DMS114 treated with DMSO at 0.1 percent for 48 hours (cell line): ENCODE data around the gene L1TD1.
"Not testable (repeated sequence)": the region's sequence is repeated elsewhere in the genome, so short reads cannot be mapped to it uniquely, and the experiment has no call there.

ENCODE experiments used
- DNase-seq: peaks from one replicate; lab custom pipeline; 2025; ENCODE audit not compliant: unreplicated experiment; lab: John Stamatoyannopoulos, UW

L1TD1 gene, protein sequence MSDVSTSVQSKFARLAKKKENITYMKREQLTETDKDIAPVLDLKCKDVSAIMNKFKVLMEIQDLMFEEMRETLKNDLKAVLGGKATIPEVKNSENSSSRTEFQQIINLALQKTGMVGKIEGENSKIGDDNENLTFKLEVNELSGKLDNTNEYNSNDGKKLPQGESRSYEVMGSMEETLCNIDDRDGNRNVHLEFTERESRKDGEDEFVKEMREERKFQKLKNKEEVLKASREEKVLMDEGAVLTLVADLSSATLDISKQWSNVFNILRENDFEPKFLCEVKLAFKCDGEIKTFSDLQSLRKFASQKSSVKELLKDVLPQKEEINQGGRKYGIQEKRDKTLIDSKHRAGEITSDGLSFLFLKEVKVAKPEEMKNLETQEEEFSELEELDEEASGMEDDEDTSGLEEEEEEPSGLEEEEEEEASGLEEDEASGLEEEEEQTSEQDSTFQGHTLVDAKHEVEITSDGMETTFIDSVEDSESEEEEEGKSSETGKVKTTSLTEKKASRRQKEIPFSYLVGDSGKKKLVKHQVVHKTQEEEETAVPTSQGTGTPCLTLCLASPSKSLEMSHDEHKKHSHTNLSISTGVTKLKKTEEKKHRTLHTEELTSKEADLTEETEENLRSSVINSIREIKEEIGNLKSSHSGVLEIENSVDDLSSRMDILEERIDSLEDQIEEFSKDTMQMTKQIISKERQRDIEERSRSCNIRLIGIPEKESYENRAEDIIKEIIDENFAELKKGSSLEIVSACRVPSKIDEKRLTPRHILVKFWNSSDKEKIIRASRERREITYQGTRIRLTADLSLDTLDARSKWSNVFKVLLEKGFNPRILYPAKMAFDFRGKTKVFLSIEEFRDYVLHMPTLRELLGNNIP

DNA sequence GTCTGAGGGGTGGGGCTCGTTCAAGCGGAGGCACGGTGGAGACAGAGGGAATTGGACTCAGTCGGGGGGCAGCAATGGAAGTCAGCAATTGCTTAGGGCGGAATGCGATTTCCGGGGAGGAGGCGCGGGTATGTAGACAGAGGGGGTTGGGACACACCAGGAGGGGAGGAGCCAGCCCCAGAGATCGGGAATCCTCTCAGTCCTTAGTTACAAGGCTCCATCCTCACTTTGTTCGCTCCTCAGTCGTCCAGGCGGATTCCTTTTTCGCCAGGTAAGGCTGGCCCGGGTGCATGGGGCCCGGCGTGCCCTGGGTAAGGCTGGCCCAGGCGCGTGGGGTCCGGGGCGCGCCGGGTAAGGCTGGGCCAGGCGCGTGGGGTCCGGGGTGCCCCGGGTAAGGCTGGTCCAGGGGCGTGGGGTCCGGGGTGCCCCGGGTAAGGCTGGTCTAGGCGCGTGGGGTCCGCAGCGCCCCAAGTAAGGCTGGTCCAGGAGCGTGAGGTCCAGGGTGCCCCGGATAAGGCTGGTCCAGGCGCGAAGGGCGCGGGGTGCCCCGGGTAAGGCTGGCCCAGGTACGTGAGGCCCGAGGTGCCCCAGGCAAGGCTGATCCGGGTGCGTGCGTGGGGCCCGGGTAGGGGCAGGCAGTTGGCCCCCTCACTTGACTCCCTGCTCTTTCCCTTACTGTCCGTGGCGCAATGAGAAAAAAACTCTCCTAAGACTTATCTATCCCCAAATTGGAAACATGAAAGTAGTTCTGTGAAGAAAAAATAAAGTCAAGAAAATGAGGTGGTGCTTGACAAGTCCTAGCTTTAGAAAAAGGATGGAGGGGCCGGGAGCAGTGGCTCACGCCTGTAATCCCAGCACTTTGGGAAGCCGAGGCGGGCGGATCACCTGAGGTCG is at the start of gene L1TD1:
Gene L1TD1, plus strand, starts transcription at position 199 of the 894 bp plus-strand sequence. CDS start 11,780 bp downstream, outside the sequence.
- no peak for DNase-seq

DNA sequence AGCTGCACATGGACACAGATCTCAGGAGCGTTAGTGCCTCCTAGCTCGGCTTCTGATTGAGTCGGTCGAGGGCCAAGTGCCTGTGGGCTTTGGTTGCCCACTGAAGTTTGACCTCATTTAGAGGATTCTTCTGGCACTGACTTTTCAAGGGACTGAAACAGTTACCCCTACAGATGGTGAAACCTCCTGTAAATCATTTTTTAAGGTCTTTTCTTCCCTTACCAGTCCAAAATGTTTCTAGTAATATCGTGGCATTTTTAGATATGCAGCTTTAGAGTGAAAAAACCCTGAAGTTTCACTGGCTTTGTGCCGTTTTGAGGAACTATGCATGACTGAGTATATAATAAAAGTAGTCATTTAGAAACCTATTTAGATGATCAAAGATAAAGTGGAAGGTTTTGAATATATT is 34.7 kb upstream of the L1TD1 start:
- no peak for DNase-seq

DNA sequence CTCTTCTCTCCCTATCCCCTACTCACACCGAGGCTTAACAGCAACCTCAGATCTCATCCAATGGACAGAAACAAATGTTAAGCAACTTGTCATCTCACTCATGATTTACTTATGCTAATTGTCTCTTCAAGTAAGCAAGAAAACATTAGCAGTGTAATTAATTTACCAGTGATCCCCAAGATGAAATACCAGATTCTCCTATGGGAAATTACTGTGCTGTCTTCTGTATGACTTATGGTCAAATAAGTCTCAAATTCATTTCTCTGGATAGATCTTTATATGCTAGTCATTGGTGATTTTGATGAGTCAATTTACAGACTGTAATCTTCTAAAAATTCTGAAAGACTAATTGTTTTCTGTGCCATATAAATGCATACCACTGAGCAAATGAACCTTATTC is 32.9 kb upstream of the L1TD1 start:
- DNase-seq, result no peak

DNA sequence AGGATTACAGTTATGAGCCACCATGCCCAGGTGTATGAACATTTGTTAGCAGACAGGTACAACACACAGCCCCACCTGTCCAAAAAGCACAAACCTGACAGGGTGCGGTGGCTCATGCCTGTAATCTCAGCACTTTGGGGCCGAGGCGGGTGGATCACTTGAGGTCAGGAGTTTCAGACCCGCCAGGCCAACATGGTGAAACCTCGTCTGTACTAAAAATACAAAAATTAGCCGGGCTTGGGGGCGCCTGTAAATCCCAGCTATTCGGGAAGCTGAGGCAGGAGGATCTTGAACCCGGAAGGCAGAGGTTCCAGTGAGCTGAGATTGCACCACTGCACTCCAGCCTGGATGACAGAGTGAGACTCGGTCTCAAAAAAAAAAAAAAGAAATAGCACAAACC is 24.3 kb upstream of the L1TD1 start:
- DNase-seq, result not testable (repeated sequence)

DNA sequence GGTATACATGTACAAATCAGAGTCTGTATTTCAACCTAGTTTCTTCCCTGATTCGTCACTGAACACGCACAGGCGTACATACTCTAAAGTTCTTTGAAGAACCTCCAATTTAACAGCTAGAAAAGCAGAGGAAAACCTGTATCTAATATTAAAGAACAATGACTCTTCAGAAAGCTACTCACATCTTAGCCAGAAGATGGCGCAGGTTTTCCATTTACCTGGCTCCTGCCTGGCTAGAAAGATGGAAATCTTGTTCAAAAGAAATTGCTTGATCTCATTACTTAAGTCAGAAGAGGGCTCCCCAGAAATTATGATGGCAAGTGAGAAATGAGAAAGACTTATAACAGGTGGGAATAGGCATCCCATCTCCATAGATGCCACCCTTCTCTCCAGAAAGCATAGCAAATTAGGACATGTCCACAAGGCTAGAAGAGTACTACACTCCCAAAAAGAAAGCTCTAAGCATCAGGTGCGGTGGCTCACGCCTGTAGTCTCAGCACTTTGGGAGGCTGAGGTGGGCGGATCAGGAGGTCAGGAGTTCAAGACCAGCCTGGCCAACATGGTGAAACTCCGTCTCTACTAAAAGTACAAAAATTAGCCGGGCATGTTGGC is 19.0 kb upstream of the L1TD1 start:
- peak; percentile 59 for DNase-seq

DNA sequence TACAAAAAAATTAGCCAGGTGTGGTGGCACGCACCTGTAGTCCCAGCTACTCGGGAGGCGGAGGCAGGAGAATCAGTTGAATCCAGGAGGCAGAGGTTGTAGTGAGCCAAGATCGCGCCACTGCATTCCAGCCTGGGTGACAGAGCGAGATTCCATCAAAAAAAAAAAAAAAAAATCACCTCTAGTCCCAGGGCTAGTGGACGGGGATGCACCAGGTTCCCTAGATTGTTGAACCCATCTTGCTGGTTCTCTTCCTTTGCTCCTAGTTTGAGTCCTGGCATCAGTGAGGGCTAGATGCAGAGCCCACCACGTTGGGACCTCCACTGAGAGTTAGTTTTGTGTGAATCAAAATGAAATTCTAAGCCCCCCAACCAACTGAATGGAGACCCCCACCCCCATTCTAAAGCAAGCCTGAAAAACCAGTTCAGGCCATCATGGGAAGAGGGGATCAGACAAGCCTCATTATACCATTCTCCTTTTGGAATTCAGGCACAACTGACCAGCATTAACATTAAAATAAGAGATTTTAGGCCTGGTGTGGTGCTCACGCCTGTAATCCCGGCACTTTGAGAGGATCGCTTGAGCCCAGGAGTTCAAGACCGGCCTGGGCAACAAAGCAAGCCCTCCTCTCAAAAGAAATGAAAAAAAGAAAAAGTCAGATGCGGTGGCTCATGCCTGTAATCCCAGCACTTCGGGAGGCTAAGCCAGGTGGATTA is 17.9 kb upstream of the L1TD1 start:
- no peak for DNase-seq

DNA sequence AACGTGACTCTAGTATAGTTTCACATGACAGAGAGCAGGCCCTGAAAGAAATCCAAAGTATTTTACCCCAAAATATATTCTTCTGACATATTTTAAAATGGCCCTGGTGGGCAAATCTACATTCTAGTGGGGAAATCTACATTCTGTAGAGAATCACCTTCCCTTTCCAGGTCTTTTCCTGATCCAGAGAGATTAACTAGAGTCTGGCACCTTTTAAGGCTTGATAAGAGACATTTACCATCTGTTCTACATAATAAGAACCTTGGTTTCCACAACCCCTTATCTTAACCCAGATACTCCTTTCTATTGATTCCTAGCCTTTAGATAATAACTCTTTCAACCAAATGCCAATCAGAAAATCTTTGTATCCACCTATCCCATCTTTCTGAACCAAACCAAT is 17.0 kb upstream of the L1TD1 start:
- DNase-seq, result no peak

DNA sequence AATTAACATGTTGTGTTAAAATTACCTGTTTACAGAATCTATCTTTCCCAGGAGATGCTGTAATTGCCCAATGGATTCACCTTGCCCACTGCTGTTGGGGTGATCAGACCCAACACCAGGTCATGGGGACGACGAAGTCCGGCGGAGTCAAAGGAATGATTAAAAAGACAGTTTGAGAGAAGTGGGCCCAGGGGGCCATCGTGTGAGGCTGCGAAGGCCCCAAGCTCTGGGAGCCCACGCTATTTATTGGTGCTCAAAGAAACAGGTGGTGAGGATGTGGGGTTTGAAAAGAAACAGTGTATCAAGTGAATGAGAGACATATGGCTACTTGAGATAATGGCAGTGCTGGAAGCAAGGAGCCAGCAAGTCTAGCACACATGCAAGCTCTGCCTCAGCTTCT is 16.3 kb upstream of the L1TD1 start:
- DNase-seq, result no peak

DNA sequence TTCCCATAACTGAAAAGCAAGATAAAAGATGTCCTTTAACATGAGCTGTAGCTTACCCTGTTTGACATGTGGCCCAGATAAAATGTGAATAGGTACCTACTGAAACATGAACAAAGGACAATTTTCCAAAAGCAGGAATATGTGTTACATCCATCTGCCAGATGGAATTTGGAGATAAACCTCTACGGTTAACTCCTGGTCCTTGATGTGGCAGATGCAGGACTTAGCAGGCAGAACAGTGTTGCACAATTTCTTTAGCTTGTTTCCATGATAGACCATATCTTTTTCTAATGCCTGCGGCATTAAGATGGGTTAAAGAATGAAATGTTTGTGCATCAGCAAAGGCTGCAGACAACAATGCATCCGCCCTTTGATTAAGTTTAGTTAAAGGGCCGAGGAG is 14.6 kb upstream of the L1TD1 start:
- not testable (repeated sequence) for DNase-seq

DNA sequence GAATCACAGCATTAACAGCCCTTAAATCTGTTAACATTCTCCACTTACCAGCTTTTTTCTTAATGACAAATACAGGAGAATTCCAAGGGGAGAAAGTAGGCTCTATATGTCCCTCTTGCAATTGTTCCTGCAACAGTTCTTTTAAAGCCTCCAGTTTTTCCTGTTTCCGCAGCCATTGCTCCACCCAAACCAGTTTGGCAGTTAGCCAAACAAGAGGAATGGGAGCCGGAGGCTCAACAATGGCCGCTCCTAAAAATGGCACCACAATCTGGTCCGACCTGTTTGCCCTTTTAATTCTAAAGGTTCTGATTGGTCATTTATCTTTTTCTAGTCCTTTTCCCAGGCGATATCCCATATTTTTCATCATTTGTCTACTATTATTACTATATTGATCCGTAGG is 14.0 kb upstream of the L1TD1 start:
- DNase-seq, result no peak

DNA sequence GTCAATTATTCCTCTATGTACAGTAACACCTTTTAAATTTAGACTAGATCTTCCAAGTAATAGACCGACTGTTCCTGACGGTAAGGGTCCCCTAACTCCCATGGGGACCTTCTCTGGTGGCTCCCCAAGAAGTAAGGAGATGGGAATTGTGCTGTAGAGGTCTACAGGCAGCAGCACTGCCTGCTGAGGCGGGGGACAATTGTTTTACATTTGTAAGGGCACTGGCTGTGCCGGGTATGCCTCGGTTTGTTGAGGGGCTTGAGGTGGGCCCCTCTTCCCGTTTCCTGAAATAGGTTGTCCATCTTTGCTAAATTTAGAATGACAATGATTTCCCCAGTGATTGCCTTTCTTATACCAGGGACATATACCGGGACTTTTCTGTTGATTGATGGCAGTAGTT is 13.1 kb upstream of the L1TD1 start:
- no peak for DNase-seq

DNA sequence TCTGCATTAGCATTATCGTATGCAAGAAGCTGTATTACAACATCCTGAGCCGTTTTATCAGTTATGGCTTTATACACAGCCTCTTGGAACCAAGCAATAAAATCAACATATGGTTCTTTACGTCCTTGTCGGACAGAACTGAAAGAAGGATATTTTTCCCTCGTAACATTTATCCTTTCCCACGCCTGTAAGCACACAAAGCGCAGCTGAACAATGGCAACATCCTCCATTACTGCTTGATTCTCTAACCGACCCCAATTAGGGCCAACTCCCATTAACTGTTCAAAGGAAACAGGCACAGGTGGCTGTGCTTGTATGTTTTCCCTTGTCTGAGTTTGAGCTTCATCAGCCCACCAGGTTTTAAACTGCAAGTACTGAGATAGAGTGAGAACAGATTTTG is 12.5 kb upstream of the L1TD1 start:
- not testable (repeated sequence) for DNase-seq

DNA sequence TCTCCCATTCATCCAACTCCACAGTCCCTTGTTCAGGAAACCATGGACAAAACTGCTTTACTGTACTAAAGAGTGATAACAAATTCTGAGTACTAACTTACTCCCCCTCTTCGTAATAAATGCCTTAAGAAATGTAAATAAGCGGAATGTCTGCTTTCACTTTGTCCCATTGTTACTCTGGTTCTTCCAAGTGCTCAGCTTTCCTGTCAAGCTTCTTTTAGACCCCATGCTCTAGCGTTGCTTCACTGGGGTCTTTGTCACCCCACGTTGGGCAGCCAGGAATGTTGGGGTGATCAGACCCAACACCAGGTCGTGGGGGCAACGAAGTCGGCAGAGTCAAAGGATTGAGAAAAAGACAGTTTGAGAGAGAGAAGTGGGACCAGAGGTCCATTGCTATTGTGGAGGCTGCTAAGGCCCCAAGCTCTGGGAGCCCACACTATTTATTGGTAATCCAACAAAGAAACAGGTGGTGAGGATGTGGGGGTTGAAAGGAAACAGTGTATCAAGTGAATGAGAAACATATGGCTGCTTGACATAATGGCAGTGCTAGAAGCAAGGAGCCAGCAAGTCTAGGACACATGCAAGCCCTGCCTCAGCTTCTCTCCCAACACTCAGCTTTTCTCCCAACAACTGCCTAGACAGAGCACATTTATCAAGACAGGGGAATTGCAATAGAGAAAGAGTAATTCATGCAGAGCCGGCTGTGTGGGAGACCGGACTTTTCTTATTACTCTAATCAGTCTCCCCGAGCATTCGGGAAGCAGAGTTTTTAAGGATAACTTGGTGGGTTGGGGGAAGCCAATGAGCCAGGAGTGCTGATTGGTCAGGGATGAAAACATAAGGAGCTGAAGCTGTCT is 11.3 kb upstream of the L1TD1 start:
- not testable (repeated sequence) for DNase-seq

DNA sequence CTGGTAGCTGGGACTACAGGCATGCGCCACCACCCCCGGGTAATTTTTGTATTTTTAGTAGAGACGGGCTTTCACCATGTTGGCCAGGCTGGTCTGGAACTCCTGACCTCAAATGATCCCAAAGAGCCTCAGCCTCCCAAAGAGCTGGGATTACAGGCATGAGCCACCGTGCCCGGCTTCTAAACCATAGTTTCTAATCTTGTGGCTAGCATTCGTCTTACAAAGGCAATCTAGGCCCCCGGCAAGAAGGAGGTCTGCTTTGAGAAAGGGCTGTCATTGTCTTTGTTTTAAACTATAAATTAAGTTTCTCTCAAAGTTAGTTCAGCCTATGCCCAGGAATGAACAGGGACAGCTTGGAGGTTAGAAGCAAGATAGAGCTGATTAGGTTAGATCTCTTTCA is 10.3 kb upstream of the L1TD1 start:
- DNase-seq, result no peak

DNA sequence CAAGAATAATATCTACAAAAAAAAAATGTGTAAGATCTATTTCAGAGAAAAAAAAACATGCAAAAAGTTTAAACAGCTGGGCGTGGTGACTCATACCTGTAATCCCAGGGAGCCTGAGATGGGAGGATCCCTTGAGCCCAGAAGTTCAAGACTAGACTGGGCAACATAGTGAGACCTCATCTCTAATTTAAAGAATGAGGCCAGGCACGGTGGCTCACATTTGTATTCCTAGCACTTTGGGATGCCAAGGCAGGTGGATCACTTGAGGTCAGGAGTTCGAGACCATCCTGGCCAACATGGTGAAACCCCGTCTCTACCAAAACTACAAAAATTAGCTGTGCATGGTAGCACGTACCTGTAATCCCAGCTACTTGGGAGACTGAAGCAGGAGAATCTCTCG is 9.4 kb upstream of the L1TD1 start:
- DNase-seq, result not testable (repeated sequence)

DNA sequence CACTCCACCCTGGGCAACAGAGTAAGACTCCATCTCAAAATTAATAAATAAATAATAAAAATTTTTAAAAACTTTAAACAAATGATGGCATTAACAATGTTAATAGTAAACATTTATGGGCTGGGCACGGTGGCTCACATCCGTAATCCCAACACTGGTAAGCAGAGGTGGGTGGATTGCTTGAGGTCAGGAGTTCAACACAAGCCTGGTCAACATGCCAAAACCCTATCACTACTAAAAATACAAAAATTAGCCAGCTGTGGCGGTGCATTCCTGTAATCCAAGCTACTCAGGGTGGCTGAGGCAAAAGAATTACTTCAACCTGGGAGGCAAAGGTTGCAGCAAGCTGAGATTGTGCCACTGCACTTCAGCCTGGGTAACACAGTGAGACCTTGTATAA is 9.0 kb upstream of the L1TD1 start:
- DNase-seq, result no peak

DNA sequence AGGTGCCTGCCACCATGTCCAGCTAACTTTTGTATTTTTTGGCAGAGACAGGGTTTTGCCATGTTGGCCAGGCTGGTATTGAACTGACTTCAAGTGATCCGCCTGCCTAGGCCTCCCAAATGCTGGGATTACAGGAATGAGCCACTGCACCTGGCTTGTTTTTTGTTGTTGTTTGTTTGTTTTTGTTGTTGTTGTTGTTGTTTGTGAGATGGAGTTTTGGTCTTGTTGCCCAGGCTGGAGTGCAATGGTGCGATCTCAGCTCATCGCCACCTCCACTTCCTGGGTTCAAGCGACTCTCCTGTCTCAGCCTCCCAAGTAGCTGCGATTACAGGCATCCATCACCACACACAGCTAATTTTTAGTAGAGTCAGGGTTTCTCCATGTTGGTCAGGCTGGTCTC is 7.1 kb upstream of the L1TD1 start:
- no peak for DNase-seq

DNA sequence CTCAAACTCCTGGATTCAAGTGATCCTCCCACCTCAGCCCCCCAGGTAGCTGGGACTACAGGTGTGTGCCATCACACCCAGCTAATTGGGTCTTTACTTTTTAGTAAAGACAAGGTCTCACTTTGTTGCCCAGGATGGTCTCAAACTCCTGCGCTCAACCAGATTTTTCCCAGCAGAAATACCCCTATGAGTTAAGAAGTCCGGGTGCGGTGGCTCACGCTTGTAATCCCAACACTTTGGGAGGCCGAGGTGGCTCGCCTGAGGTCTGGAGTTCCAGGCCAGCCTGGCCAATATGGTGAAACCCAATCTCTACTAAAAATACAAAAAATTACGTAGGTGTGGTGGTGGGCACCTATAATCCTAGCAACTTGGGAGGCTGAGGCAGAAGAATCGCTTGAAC is 6.5 kb upstream of the L1TD1 start:
- no peak for DNase-seq

DNA sequence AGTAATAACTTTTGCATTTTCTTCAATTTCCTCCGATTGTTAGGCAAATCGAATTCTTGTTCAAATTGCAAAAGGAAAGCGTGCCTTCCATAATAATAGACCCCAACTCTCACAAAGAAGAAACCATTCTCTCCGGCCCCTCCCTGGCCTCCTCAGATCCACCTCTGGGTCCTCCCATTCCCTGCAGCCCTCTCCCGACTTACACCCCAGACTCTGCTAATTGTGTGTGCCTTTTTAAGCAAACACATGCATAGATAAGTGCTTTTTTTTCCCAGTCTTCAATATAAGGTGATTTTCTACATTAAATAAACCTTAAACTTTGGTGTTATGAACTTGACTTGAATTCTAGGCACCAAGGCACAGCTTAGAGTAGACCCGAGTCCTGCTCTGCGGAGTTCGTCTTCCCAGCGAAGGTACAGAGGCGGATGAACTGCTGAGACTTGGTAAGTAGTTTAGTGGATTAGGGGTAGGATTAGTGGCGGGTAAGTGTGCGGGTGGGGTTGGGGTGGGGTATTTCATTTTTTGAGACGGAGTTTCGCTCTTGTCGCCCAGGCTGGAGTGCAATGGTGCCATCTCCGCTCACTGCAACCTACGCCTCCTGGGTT is 1.5 kb downstream of the L1TD1 start:
- DNase-seq, result no peak
